Activated naive CD4-positive, alpha-beta T cell treated with anti-CD3 and anti-CD28 coated beads, Interleukin-2, amount 50 U/mL, for 72 hours (primary cell): Measurements from ENCODE around the gene SPRY2. TPM values are rescaled to one million over a fixed set of nuclear protein-coding genes. Genes with fewer than 3 reads are reported as not detected.
A peak's percentile ranks its signal among the peaks of the same experiment; 100 is the strongest.
"Not testable (repeated sequence)": the region's sequence is repeated elsewhere in the genome, so short reads cannot be mapped to it uniquely, and the experiment has no call there.

Source experiments
- ATAC-seq, 2 donors: fragments of 150-1000 bp; cut with Tn5 transposase; 2 replicates each; pipeline ENCODE4 v1.10.0; 2021; ENCODE audit warnings: mild to moderate bottlenecking in 2 of 2, moderate library complexity in 2 of 2
- DNase-seq, 2 donors: peaks; one replicate each; pipeline ENCODE4 v3.0.0; 2021 to 2022; ENCODE audit warnings: low spot score in 2 of 2
- H3K27ac Mint-ChIP-seq, 2 donors: one replicate each; pipeline ENCODE4 v1.8.0; 2022; ENCODE audit warnings: mild to moderate bottlenecking in 2 of 2, mixed read lengths in 2 of 2
- H3K36me3 Mint-ChIP-seq, 2 donors: one replicate each; pipeline ENCODE4 v1.8.0; 2022; ENCODE audit warnings: mixed read lengths in 2 of 2
- H3K9me3 Mint-ChIP-seq, 2 donors: one replicate each; pipeline ENCODE4 v1.8.0; 2022; ENCODE audit warnings: mixed read lengths in 2 of 2
- total RNA-seq, 2 donors: library from RNA; stranded (reverse); gene quantifications; one replicate each; pipeline ENCODE4 v1.2.3, GENCODE V29; 2022

Gene SPRY2
- total RNA-seq, 2 donors from 2014 or later = 0.41 to 0.91 TPM

- H3K27ac Mint-ChIP-seq = no peak overlapping the region
- H3K36me3 Mint-ChIP-seq = no peaks in the 10 kb centered on the region
- no peak for ATAC-seq
- no peak for DNase-seq
- no peaks in the 10 kb centered on the region for H3K9me3 Mint-ChIP-seq
Observed at GRCh38 chr13:80361298-80361697, 20.4 kb upstream of the SPRY2 start.

- H3K27ac Mint-ChIP-seq = no peak overlapping the region
- no peaks in the 10 kb centered on the region for H3K36me3 Mint-ChIP-seq
- no peak for ATAC-seq
- H3K9me3 Mint-ChIP-seq = no peaks in the 10 kb centered on the region
- DNase-seq = no peak
Observed at GRCh38 chr13:80360453-80360800, 19.5 kb upstream of the SPRY2 start.

GRCh38 chr13:80359778-80360452, 19.0 kb upstream of the SPRY2 start:
- no peak for DNase-seq
- Mint-ChIP-seq H3K9me3 (no peaks in the 10 kb centered on the region), H3K36me3 (no peaks in the 10 kb centered on the region), H3K27ac (no peak overlapping the region)
- ATAC-seq = no peak

- H3K36me3 Mint-ChIP-seq = no peaks in the 10 kb centered on the region
- ATAC-seq = no peak
- no peak for DNase-seq
- H3K9me3 Mint-ChIP-seq = no peaks in the 10 kb centered on the region
- no peak overlapping the region for H3K27ac Mint-ChIP-seq
Observed at GRCh38 chr13:80359414-80359777, 18.5 kb upstream of the SPRY2 start.

- not testable (repeated sequence) for H3K9me3 Mint-ChIP-seq, ATAC-seq, H3K27ac Mint-ChIP-seq
Observed at GRCh38 chr13:80355496-80356094, 14.7 kb upstream of the SPRY2 start.

GRCh38 chr13:80348750-80349149, 7.8 kb upstream of the SPRY2 start:
- Mint-ChIP-seq H3K27ac (no peak overlapping the region), H3K36me3 (no peaks in the 10 kb centered on the region), H3K9me3 (peaks cover 0 to 6% of the 10 kb centered on the region in 2 donors)
- no peak for DNase-seq
- no peak for ATAC-seq

More at GRCh38 chr13:80355496-80356094, 14.7 kb upstream of the SPRY2 start:
- DNase-seq, H3K36me3 Mint-ChIP-seq: not testable (repeated sequence)

GRCh38 chr13:80348314-80348713, 7.4 kb upstream of the SPRY2 start:
- H3K9me3 Mint-ChIP-seq = peaks cover 0 to 6% of the 10 kb centered on the region in 2 donors
- DNase-seq = no peak
- no peaks in the 10 kb centered on the region for H3K36me3 Mint-ChIP-seq
- no peak for ATAC-seq
- no peak overlapping the region for H3K27ac Mint-ChIP-seq

GRCh38 chr13:80345771-80346510, 5.0 kb upstream of the SPRY2 start:
- H3K27ac Mint-ChIP-seq = no peak overlapping the region
- ATAC-seq (no peak), DNase-seq (no peak)
- H3K9me3 Mint-ChIP-seq = no peaks in the 10 kb centered on the region
- no peaks in the 10 kb centered on the region for H3K36me3 Mint-ChIP-seq

- not testable (repeated sequence) for ATAC-seq, H3K27ac Mint-ChIP-seq, DNase-seq, H3K9me3 Mint-ChIP-seq, H3K36me3 Mint-ChIP-seq
Observed at GRCh38 chr13:80344032-80344431, 3.1 kb upstream of the SPRY2 start.

GRCh38 chr13:80342471-80343371, 1.8 kb upstream of the SPRY2 start:
- ATAC-seq (peak; percentile 63 to 76), DNase-seq (peak; percentile 66 to 85)
- Mint-ChIP-seq H3K9me3 (no peaks in the 10 kb centered on the region), H3K36me3 (no peaks in the 10 kb centered on the region), H3K27ac (no peak overlapping the region)

- ATAC-seq = no peak
- H3K36me3 Mint-ChIP-seq = no peaks in the 10 kb centered on the region
- no peaks in the 10 kb centered on the region for H3K9me3 Mint-ChIP-seq
- peak in 1 of 2 donors; percentile 2 for DNase-seq
- no peak overlapping the region for H3K27ac Mint-ChIP-seq
Observed at GRCh38 chr13:80341756-80342370, 937 bp upstream of the SPRY2 start.

- Mint-ChIP-seq H3K36me3 (no peaks in the 10 kb centered on the region), H3K27ac (no peak overlapping the region), H3K9me3 (no peaks in the 10 kb centered on the region)
- no peak for DNase-seq
- peak; percentile 40 to 49 for ATAC-seq
Observed at GRCh38 chr13:80340651-80341100, 250 bp downstream of the SPRY2 start.

- DNase-seq (peak in 1 of 2 donors; percentile 17), ATAC-seq (peak; percentile 20 to 21)
- Mint-ChIP-seq H3K27ac (no peak overlapping the region), H3K36me3 (no peaks in the 10 kb centered on the region), H3K9me3 (no peaks in the 10 kb centered on the region)
Observed at GRCh38 chr13:80339912-80340650, 845 bp downstream of the SPRY2 start.

GRCh38 chr13:80339563-80339911, 1.4 kb downstream of the SPRY2 start:
- H3K9me3 Mint-ChIP-seq = no peaks in the 10 kb centered on the region
- H3K27ac Mint-ChIP-seq = no peak overlapping the region
- DNase-seq (no peak), ATAC-seq (no peak)
- no peaks in the 10 kb centered on the region for H3K36me3 Mint-ChIP-seq

GRCh38 chr13:80338781-80339562, 2.0 kb downstream of the SPRY2 start:
- Mint-ChIP-seq H3K9me3 (no peaks in the 10 kb centered on the region), H3K27ac (no peak overlapping the region), H3K36me3 (no peaks in the 10 kb centered on the region)
- no peak for ATAC-seq
- DNase-seq = peak in 1 of 2 donors; percentile 3
